Left lung (tissue), 10 donors: Measurements from ENCODE around the gene LSG1. TPM values are rescaled to one million over a fixed set of nuclear protein-coding genes. Genes with fewer than 3 reads are reported as not detected.

Experiments used
- ATAC-seq: fragments of 200-7000 bp; cut with Tn5 transposase; one replicate; pipeline ENCODE4 v1.9.1; 2020; ENCODE audit warnings: moderate library complexity
- DNase-seq, 4 donors: peaks; one replicate each; pipeline ENCODE4 v3.0.0-alpha.2; 2013 to 2020
- H3K27ac ChIP-seq, 2 donors: fragments of 200-600 bp; sonication (generic) in 1 of 2; one replicate each; pipeline versions ENCODE4 v1.5.0 to v1.8.0; 2020 to 2021
- H3K27me3 ChIP-seq, 2 donors: fragments of 200-600 bp; sonication (generic) in 1 of 2; one replicate each; pipeline versions ENCODE4 v1.5.0 to v1.8.0; 2020 to 2021
- H3K36me3 ChIP-seq, 2 donors: fragments of 200-600 bp; sonication (generic) in 1 of 2; one replicate each; pipeline versions ENCODE4 v1.5.0 to v1.8.0; 2020 to 2021
- H3K4me1 ChIP-seq, 2 donors: fragments of 200-600 bp; one replicate each; pipeline ENCODE4 v1.8.0; 2021
- H3K4me3 ChIP-seq, 2 donors: fragments of 200-600 bp; sonication (generic) in 1 of 2; one replicate each; pipeline versions ENCODE4 v1.5.0 to v1.8.0; 2020 to 2021; ENCODE audit warnings: mild to moderate bottlenecking in 1 of 2
- H3K9me3 ChIP-seq, 2 donors: fragments of 200-600 bp; sonication (generic) in 1 of 2; one replicate each; pipeline versions ENCODE4 v1.5.0 to v1.8.0; 2020 to 2021
- intact Hi-C, 2 donors: fragments of 100-400 bp; cut with DNase I; formaldehyde crosslinking; loops; one replicate each; pipeline versions ENCODE4 v1.11.2 to v1.14.2; 2022
- polyA plus RNA-seq, 6 donors: library from polyadenylated mRNA; unstranded; fragments of 120-200 nt; gene quantifications; one replicate each; pipeline ENCODE4 v1.2.1, GENCODE V29; 2013; ENCODE audit not compliant: insufficient read length in 6 of 6
- total RNA-seq, 2 donors: library from RNA; stranded (reverse); fragmentation: NEBNext Ultra II Directional; extraction: Animal tissue kit (Norgen Biotek cat#: 25700); gene quantifications; one replicate each; pipeline ENCODE4 v1.2.1, GENCODE V29; 2021
- TF ChIP-seq, protein P1 (sequence below), 2 donors: fragments of 200-600 bp; sonication (generic) in 1 of 2; IDR thresholded peaks; one replicate each; pipeline versions ENCODE4 v1.5.0 to v1.8.0; 2021; ENCODE audit warnings: antibody characterized with exemption in 2 of 2
- donor health status: DM: no; HTN: yes; CAD: no.
- donor health status: DM: no; HTN: no; CAD: no.

LSG1 gene
- total and polyA plus RNA-seq, 8 donors, result 18.2 to 74.0 (median 46.9) TPM

DNA sequence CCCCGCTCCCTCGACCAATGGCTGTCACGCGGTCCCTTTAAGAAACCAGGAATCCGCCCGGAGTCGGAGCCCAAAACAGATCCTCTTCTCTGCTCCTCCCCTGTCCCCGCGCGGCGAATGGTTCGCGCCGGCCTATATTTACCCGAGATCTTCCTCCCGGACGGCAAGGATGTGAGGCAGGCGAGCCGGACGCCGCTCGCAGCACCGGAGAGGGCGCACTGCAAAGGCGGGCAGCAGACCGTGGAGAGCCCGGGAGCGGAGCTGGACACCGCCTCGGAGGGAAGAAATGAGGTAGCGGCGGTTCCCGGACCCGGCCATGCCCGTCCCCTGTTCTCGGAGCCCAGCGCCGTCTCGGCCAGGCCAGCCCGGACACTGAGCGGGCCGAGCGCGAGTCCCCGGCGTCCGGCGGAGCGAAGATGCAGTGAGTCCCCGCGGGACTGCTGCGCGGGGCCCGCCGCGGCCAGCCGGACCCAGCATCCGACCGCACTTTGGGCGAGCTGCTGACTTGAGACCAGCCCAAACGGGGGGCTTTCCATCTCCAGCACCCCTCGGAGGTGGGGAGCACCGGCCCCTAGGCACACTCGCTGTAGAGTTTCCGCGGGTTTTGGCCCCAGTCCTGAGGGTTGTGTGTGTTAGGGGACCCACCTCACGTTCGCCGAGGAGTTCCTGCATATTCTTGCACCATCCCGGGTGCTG, 13.9 kb upstream of the LSG1 start, which contains the start of gene FAM43A:
Gene FAM43A, plus strand, starts transcription at position 166 of the 696 bp plus-strand sequence. CDS start 944 bp downstream, outside the sequence.
- H3K27me3 ChIP-seq, result peaks cover 0 to 28% of the 10 kb centered on the region in 2 donors
- DNase-seq (peak; percentile 92 to 96 (median 94)), ATAC-seq (peak; percentile 77)
- no peaks in the 10 kb centered on the region for H3K36me3 ChIP-seq
- peak within 1 kb of the TSS; percentile 60 to 66 for H3K4me3 ChIP-seq
- H3K27ac ChIP-seq, result peak within 1 kb of the TSS; percentile 76 to 84
- peaks cover 28 to 58% of the 10 kb centered on the region in 2 donors for H3K4me1 ChIP-seq
- intact Hi-C loops, result loop anchor here in 1 of 2 donors (5.0 kb wide), 1 partner anchor 421 kb away; no protein-coding TSS in a partner anchor
- H3K9me3 ChIP-seq, result no peaks in the 10 kb centered on the region
- TF ChIP-seq, protein P1, sequence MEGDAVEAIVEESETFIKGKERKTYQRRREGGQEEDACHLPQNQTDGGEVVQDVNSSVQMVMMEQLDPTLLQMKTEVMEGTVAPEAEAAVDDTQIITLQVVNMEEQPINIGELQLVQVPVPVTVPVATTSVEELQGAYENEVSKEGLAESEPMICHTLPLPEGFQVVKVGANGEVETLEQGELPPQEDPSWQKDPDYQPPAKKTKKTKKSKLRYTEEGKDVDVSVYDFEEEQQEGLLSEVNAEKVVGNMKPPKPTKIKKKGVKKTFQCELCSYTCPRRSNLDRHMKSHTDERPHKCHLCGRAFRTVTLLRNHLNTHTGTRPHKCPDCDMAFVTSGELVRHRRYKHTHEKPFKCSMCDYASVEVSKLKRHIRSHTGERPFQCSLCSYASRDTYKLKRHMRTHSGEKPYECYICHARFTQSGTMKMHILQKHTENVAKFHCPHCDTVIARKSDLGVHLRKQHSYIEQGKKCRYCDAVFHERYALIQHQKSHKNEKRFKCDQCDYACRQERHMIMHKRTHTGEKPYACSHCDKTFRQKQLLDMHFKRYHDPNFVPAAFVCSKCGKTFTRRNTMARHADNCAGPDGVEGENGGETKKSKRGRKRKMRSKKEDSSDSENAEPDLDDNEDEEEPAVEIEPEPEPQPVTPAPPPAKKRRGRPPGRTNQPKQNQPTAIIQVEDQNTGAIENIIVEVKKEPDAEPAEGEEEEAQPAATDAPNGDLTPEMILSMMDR (IDR thresholded peaks at IDR 0.05), result peak in 1 of 2 donors; percentile 6

DNA sequence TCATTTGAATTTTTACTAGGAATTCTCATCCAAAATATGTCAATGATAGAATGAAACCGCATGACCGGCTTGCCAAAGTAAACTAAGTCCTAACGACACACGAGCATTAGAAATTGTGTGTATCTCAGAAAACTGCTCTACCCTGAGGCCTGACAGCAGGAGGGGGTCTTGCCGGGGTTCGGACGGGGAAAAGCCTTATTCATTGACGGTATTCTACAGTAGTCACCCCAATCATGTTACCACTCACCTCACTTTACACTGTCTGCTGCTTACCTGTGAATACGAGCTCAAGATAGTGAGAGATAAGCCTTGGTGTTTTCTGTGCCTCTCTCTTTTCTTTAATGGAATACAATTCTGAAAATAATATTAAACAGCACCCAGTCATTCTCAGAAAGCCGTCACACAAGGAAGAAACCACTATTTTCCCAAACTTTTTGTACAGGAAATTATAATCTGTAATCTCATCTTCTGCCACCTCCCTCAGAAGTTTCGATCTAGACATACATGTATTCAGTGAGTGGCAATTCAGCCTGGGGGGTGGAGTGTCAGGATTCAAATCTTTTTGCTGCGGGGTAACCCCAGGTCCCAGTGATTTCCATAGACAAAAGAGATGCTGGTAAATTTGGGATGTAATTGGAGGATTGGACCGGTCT, 13.2 kb upstream of the LSG1 start:
- DNase-seq (no peak), ATAC-seq (no peak)
- Histone ChIP-seq H3K4me1 (peaks cover 28 to 58% of the 10 kb centered on the region in 2 donors), H3K9me3 (no peaks in the 10 kb centered on the region), H3K27ac (peak overlapping the region; percentile 76 to 84), H3K36me3 (no peaks in the 10 kb centered on the region), H3K27me3 (peaks cover 0 to 28% of the 10 kb centered on the region in 2 donors), H3K4me3 (peak overlapping the region; percentile 60 to 66)
- intact Hi-C loops, result loop anchor here in 1 of 2 donors (5.0 kb wide), 1 partner anchor 422 kb away; no protein-coding TSS in a partner anchor
- TF ChIP-seq, protein P1 (IDR thresholded peaks at IDR 0.05), result no peak

DNA sequence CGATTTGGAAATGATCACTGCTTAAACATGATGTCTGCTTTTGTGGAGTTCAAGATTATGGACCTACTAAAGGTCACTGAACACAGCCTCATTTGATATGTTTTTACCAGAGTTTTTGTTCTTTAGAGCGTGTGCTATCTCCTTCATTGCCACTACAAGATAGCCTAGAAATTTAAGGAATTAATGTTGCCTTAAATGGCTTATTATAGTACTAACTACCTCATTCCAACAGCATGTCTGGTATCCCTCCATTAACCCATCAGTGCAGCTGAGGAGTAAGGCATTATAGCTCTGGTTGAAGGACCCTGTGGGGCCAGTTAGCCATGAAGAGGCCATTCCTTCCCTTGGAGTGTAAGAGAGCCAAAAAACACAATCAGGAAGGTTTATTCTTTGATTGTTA, 11.4 kb upstream of the LSG1 start:
- Histone ChIP-seq H3K4me1 (peaks cover 28 to 44% of the 10 kb centered on the region in 2 donors), H3K27me3 (peaks cover 0 to 28% of the 10 kb centered on the region in 2 donors), H3K9me3 (no peaks in the 10 kb centered on the region), H3K27ac (no peak overlapping the region), H3K4me3 (no peak overlapping the region), H3K36me3 (no peaks in the 10 kb centered on the region)
- TF ChIP-seq, protein P1 (IDR thresholded peaks at IDR 0.05), result no peak
- intact Hi-C loops, result loop anchor here in 1 of 2 donors (5.0 kb wide), 1 partner anchor 574 kb away; no protein-coding TSS in a partner anchor
- no peak for DNase-seq
- ATAC-seq, result no peak

DNA sequence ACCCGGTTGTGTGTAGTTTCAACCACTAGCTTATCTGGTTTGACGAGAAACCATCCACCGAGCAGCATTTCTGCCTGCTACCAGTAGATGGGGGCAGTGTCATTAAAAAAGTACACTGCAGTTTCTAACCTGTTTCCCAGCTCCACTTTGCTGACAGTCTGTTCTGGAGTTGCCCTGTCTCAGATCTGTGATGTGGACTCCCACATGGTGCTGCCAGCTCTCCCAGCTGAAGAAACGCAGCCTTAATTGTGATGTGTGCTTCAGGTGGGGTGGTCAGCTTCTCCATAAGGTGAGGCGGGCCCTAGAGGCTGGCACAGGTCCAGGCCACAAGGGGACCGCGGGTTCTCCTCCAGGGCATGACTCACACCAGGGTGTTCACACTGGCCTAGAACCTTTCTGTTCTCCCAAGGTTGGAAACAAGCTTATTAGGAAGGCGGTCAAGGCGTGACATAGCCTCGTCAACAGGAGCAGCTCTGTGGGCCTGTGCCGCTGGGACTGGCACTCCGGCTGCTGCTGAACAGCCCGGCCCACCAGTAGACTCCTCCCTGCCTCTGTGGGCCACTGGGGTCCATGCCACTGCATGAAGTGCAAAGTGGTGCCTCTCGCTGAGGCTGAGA, 10.8 kb upstream of the LSG1 start:
- Histone ChIP-seq H3K27me3 (peaks cover 0 to 23% of the 10 kb centered on the region in 2 donors), H3K9me3 (no peaks in the 10 kb centered on the region), H3K36me3 (no peaks in the 10 kb centered on the region), H3K27ac (no peak overlapping the region), H3K4me1 (peaks cover 23 to 38% of the 10 kb centered on the region in 2 donors), H3K4me3 (no peak overlapping the region)
- DNase-seq (peak; percentile 57 to 90 (median 78)), ATAC-seq (peak; percentile 84)
- TF ChIP-seq, protein P1 (IDR thresholded peaks at IDR 0.05), result peak; percentile 79 to 80
- intact Hi-C loops, result loop anchor here in 1 of 2 donors (5.0 kb wide), 1 partner anchor 574 kb away; no protein-coding TSS in a partner anchor
